PFSK-1 (cell line): ENCODE data around the gene MYO1A.

Experiments
- POLR2AphosphoS5 ChIP-seq: IDR thresholded peaks from 2 replicates; pipeline ENCODE4 v1.6.1; 2012; ENCODE audit warnings: low read depth, mild to moderate bottlenecking, control low read depth, low read length, moderate library complexity
- REST ChIP-seq, 2 experiments: IDR thresholded peaks; 2 replicates each; pipeline versions ENCODE4 v1.6.1 to v1.8.0; 2011 to 2012; ENCODE audit warnings: low read depth in 2 of 2, low read length in 2 of 2, control low read depth in 1 of 2, inconsistent platforms in 1 of 2, mild to moderate bottlenecking in 1 of 2, moderate library complexity in 1 of 2; ENCODE audit not compliant: insufficient read depth in 1 of 2
- SIN3A ChIP-seq: IDR thresholded peaks from 2 replicates; pipeline ENCODE4 v1.6.1; 2012; ENCODE audit warnings: mild to moderate bottlenecking, low read length, moderate library complexity, borderline replicate concordance; ENCODE audit not compliant: insufficient read depth
- TAF1 ChIP-seq: IDR thresholded peaks from 2 replicates; pipeline ENCODE4 v1.6.1; 2012; ENCODE audit warnings: low read length, control low read depth, borderline replicate concordance; ENCODE audit not compliant: insufficient read depth

GRCh38 chr12:57019983-57020719, 29.8 kb downstream of the MYO1A start:
- no peak for TF ChIP-seq REST (IDR thresholded peaks at IDR 0.05; ENCODE audit: insufficient read depth in 1 of 2, low read depth in 2 of 2, low read length in 2 of 2)
- TF ChIP-seq TAF1, result no peak
- no peak for TF ChIP-seq POLR2AphosphoS5
- TF ChIP-seq SIN3A, result no peak
